Activated CD4-positive, alpha-beta T cell treated with anti-CD3 and anti-CD28 coated beads, Interleukin-2, Interleukin-4, amounts not matched to agents 100 ng/mL and 50 ng/mL, durations not matched to agents 16 hours and 8 hours (primary cell): ENCODE measurements around the gene HSPB7.
"Not testable (repeated sequence)": the region's sequence is repeated elsewhere in the genome, so short reads cannot be mapped to it uniquely, and the experiment has no call there.

Experiments used
- DNase-seq: peaks from one replicate; pipeline ENCODE4 v3.0.0-alpha.2; 2020; ENCODE audit warnings: low spot score

The HSPB7 gene

GRCh38 chr1:16050328-16050727 lies 32.5 kb upstream of the HSPB7 start:
- no peak for DNase-seq

DNA sequence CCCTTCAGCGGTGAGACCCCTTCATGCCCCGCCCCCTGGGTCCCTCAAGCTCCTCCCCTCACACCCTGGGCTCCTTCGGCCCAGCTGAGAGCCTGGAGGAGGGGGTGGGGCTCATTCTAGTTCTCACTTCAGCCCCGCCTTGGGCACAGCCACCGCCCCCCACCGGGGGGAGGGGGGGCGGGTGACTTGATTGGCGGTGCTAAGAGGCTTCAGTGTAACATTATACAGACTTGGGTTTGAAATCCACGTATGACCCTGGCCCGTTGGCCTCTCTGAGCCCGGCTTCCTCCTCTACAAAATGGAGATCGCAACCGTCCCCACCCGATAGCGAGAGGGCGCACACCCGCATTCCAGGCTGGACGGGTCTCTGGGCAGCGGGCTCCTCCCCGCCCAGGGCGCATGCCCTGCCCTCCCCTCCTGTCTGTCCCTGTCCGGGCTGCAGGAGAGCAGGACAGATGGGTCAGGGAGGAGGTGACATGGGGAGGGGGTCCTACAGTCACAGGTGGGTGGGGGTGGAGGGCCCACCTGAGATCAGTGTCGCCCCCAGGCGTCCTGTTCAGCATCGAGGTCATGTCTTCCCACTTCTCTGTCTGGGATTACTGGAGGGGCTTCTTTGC lies 30.8 kb upstream of the HSPB7 start:
- DNase-seq = peak; percentile 9

DNA sequence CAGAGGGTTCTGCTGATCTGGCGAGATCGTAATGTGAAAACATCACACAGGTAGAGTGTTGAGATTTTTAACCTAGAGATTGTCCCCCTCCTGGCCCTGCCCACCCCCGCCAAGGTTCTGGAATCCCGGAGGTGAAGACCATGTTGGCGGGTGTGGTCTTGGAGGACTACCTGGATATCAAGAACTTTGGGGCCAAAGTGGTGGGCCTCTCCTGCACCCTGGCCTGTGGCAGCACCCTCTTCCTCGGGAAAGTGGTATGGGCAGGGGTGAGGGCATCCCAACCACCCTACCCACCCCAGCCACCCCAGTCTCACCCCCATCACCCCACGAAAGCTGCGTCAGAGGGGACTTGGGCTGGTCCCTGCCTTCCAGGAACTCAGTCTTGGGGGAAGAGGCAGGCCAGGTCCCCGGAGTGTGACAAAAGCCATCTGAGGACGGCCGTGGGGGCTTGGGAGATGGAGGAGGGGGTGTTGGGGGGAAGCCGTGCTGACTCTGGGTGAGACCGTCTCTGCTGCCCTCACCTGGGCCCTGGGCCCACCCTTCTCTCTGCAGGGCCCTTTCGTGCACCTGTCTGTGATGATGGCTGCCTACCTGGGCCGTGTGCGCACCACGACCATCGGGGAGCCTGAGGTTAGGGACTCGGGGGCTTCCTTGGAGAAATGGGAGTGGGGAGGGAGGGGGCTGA lies 30.1 kb upstream of the HSPB7 start:
- no peak for DNase-seq

GRCh38 chr1:16046842-16047241 lies 29.0 kb upstream of the HSPB7 start:
- no peak for DNase-seq

DNA sequence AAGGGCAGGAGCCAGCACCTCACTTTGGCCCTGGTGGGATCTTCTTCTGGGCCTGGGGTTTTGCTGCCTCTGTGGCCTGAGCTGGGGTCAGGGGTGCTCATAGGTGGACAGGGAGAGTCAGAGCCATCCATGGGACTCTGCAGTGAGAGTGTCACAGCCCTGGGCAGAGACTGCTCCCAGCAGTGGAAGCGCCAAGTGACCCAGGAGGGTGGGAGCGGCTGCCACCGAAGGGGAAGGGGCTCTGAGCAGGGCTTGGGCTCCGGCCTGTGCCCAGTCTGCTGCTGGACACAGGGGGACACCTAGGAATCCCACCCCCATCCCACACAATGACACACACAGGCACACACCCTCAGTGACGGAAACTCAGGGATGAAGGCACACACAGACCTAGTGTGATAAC lies 26.1 kb upstream of the HSPB7 start:
- no peak for DNase-seq

- no peak for DNase-seq
Measured at GRCh38 chr1:16043521-16043920, 25.7 kb upstream of the HSPB7 start, which contains the start of gene CLCNKB. Gene CLCNKB (plus strand): TSS chr1:16043782. CDS start chr1:16044493, 711 bp downstream.

DNA sequence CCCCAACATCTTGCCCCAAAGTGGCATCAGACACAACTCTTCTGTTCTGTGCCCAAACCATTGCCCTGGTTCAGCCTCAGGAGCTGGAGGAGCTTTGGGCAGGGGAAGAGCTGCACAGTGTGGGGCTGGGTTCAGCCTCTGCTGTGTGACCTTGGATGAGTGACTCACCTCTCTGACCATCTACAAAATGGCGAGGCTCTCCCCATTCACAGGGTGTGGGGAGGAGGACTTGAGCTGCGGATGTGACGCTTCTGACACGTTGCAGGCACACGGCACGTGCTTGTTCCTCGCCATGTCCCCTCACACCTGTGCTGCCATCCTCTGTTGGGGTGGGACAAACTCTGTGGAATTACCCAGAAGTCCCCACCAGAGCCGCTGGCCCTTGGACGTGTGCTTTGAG lies 24.8 kb upstream of the HSPB7 start:
- not testable (repeated sequence) for DNase-seq

- DNase-seq = no peak
Measured at GRCh38 chr1:16042096-16042495, 24.3 kb upstream of the HSPB7 start.

DNA sequence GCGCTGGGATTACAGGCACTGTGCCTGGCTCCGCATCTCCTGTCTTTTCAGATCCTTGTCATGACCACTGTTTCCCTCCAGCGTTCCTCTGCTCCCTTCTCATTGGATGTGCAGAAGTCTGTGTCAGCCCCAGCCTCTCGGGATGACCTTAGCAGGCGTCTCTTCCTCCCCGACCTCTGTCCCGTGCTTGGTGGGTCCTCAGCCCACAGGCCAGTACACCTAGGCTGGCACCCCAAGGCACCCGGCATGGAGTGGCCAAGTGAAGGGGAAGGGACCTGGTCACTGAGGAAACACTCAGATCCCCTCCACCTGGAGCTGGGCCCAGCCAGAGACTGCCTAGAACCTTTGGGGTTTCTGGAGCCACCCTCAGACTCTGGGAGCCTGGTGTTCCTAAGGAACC lies 23.4 kb upstream of the HSPB7 start:
- DNase-seq = no peak

DNA sequence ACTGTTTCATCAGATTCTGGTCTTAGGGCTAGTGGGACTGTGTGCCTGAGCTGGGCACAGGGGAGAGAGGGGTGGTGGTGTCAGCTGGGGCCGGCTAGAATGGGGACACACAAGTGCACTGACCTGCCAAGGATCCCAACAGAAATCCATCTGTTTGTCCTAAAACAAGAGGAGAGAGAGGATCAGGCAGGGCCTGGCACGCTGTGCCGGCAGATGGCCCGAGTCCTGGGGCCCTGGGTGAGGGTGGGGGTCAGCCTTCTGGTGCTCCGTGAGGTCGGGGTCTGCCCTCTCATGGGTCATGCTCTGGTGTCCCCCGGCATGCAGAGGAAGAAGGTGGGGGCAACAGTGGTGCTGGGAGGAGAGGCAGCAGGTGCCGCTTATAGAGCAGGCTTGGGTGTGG lies 22.0 kb upstream of the HSPB7 start:
- DNase-seq = not testable (repeated sequence)

GRCh38 chr1:16038620-16038912 lies 20.7 kb upstream of the HSPB7 start:
- DNase-seq = no peak

DNA sequence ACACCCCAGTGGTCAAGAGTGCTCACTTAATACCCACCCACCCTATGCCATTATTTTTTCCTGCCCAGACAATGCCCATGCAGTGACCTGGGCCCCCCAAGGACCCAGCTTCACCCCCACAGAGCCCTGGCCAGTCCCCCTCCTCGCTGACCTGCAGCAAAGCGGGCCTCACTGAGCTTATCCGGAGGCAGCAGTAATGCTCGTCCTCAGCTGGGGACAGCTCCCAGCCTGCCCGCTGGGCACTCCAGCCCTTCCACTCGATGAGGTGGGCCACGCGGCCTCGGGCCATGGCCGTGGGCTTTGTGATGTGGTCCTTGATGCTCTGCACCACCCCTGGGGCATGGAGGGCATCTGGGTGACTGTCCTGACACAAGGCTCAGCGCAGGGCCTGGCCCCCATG lies 18.6 kb upstream of the HSPB7 start:
- DNase-seq = not testable (repeated sequence)

DNA sequence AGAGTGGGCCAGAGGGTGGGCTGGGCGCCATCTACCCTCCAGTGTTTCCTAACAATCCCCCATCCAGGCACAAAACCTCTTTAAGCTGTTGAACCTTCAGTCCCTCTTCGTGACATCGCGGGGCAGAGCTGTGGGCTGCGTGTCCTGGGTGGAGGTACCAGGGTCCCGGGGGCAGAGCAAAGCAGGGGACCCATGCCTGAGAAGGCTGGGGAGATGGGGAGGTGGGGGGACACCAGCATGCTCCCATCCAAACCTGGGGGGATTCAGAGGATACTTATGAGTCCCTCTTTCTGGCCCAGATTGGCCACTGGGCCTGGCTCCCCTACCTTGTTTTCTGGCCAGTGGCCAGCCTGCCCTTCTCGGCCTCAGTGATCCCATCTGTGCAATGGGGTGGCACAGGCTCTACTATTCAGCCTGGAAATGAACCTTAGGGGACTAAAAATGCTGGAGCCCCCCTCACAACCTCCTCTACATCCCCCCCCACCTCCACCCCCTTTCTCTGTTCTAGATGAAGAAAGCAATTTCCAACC lies 15.3 kb upstream of the HSPB7 start:
- not testable (repeated sequence) for DNase-seq

- DNase-seq = peak; percentile 66
Measured at GRCh38 chr1:16032388-16033102, 14.7 kb upstream of the HSPB7 start.

DNA sequence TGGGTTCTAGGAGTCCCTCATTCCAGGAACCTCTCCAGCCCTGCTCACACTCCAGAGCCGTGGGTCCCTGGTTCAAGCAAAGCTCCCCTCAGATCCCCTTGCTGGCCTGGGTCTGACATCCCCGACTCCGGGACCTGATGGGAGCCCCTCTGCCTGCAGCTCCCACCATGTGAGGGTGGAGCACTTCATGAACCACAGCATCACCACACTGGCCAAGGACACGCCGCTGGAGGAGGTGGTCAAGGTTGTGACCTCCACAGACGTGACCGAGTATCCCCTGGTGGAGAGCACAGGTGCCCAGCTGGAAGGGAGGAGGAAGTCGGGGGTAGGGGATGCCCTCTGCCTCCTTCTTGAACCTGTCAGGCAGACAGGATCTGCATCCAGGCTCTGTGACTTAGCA lies 13.7 kb upstream of the HSPB7 start:
- DNase-seq = no peak

- no peak for DNase-seq
Measured at GRCh38 chr1:16029288-16029687, 11.4 kb upstream of the HSPB7 start.

GRCh38 chr1:16029003-16029268 lies 11.1 kb upstream of the HSPB7 start:
- DNase-seq = not testable (repeated sequence)

- no peak for DNase-seq
Measured at GRCh38 chr1:16028237-16029002, 10.6 kb upstream of the HSPB7 start.

- DNase-seq = no peak
Measured at GRCh38 chr1:16026723-16027484, 9.1 kb upstream of the HSPB7 start.

- DNase-seq = not testable (repeated sequence)
Measured at GRCh38 chr1:16026302-16026701, 8.5 kb upstream of the HSPB7 start.

DNA sequence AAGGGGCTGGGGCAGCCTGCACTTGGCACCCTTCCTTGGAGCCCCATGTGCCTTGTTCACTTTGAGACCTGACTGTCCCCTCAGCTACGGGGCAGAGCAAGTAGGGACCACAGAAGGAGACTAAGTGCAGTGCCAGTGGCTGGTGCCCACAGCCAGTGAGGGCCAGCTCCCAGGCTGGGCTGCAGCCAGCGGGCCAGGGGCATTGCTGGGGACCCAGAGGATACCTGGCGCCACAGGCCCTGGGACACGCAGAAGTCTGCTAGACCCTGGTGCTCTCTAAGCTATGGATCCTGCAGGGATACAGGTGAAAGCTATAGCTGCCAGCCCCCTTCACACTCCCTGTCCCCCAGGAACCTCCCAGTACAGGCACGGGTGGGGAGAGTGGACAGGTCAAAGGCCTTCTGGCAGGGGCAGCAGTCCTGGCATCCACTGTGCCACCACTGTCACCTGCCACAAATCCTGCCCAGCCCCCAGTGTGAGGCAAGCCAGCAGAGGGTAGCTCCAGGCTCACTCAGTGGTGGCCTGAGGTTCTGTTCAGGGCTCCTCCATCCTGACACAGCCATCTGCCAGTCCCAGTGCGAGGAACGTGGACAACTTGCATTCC lies 5.3 kb upstream of the HSPB7 start:
- DNase-seq = no peak

DNA sequence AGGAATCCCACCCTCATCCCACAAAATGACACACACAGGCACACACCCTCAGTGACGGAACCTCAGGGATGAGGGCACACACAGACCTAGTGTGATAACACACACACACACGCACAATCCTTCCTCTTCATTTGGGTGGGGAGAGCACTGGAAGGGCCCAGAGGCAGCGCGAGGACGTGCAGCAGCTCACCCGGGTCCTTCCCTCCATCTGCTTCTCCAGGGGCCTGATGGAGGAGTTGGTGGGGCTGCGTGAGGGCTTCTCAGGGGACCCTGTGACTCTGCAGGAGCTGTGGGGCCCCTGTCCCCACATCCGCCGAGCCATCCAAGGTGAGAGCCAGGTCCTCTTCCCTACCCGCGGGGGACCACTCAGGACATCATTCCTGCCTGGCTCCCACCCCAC lies 4.5 kb upstream of the HSPB7 start:
- DNase-seq = no peak
